ENCODE measurements around the gene SELENOM.

Gene SELENOM

DNA sequence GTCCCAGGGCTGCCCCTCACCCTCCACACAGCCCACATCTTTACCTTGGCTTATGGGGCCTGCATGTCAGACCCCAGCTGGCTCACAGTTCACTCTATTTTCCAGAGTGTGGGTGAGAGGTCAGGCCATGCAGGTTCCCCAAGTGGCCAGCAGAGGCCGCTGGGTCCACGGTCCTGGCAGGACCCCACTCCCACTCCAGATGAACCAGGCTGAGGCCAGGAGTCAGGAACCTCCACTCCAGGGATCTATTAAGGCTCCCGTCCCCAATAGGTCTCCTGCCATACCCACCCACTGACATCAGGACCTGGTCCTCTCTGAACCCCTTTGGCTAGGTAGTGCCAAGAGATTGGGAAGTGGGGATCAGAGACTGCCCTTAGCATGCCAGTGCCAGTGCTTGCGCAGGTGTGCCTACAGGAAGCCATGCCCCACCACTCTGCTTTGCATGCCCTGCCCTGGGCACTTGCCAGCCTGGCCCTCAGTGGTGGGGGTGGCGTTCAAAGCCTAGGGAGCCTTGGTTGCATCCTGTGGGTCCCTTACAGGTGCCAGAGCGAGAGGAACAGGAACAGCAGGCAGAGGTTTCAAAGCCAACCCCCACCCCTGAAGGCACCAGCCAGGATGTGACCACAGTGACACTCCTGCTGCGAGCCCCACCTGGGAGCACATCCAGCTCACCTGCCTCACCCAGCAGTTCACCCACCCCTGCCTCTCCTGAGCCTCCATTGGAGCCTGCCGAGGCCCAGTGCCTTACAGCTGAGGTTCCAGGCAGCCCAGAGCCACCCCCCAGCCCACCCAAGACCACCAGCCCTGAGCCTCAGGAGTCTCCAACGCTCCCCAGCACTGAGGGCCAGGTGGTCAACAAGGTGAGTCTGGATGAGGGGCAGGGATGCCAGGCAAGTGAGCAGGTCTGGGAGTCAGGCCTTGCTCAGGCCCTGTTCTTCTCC lies 17.9 kb downstream of the SELENOM start:
- CTCF ChIA-PET: interaction anchor here (1.4 to 17.2 kb wide), 11 partner anchors 9 to 183 kb away, joined by 3 to 157 read pairs (median 10); partner anchors contain the start of gene SELENOM
- H3K4me3 ChIP-seq (ENCODE audit: low read depth, low read length): no peak overlapping the region
- POLR2A ChIA-PET: interaction anchor here (1.5 kb wide), 1 partner anchor 8 kb away, joined by 3 read pairs; the partner anchor contains the start of gene SMTN
- DNase-seq (ENCODE audit: low read depth, low spot score): no peak
- TF ChIP-seq, protein P1, sequence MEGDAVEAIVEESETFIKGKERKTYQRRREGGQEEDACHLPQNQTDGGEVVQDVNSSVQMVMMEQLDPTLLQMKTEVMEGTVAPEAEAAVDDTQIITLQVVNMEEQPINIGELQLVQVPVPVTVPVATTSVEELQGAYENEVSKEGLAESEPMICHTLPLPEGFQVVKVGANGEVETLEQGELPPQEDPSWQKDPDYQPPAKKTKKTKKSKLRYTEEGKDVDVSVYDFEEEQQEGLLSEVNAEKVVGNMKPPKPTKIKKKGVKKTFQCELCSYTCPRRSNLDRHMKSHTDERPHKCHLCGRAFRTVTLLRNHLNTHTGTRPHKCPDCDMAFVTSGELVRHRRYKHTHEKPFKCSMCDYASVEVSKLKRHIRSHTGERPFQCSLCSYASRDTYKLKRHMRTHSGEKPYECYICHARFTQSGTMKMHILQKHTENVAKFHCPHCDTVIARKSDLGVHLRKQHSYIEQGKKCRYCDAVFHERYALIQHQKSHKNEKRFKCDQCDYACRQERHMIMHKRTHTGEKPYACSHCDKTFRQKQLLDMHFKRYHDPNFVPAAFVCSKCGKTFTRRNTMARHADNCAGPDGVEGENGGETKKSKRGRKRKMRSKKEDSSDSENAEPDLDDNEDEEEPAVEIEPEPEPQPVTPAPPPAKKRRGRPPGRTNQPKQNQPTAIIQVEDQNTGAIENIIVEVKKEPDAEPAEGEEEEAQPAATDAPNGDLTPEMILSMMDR (IDR thresholded peaks at IDR 0.05; ENCODE audit: insufficient read depth, low read length, missing control alignments): peak; percentile 88

DNA sequence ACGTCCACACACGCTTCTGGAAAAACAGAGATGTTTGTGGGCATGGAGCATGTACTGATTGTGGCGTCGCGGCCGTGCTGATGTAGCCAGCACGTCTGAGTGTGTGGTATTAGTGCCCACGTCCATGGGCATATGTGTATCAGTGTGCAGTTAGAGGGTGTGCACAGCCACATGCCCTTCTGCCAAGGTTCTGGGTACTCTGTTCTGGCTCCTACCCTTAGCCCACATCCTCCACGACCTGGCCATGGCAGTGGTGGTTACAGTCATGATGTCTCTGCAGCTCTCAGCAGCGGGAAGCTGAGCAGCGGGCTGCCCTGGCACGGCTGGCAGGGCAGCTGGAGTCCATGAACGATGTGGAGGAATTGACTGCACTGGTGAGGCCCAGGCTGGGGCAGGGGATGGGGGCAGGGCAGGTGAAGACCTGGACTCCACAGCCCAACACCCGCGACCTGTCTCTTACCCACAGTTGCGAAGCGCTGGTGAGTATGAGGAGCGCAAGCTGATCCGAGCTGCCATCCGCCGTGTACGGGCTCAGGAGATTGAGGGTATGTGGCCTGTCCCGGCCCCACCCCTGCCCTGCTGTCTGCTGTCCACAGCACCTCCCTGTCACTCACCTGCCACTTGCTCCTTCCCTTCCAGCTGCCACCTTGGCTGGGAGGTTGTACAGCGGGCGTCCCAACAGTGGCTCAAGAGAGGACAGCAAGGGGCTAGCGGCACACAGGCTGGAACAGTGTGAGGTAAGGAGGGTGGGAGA lies 19.0 kb downstream of the SELENOM start:
- DNase-seq (ENCODE audit: low read depth, low spot score): no peak
- no peak overlapping the region for H3K4me3 ChIP-seq (ENCODE audit: low read depth, low read length)
- TF ChIP-seq, protein P1 (IDR thresholded peaks at IDR 0.05; ENCODE audit: insufficient read depth, low read length, missing control alignments): no peak
- ChIA-PET POLR2A (no interaction called here), CTCF (interaction anchor here (1.1 to 17.2 kb wide), 9 partner anchors 9 to 226 kb away, joined by 3 to 157 read pairs (median 10); partner anchors contain the start of gene SELENOM)

DNA sequence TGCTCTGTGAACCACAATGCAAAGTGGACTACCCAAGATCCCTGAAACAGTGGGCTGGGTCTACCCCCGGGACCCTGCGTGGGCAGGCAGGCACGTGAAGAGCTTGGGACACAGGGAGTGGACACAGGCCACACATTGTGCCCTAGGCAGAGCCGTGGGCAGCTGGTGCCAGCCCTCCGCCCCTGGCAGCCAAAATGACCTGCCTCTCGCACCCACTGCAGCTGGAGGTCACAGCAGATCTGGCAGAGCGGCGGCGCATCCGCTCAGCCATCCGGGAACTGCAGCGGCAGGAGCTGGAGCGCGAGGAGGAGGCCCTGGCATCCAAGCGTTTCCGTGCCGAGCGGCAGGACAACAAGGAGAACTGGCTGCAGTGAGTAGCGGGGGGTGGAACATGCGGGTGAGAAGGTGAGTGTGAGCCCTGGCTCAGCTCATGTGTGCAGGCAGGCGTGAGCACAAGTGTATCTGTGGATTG lies 19.6 kb downstream of the SELENOM start:
- TF ChIP-seq, protein P1 (IDR thresholded peaks at IDR 0.05; ENCODE audit: insufficient read depth, low read length, missing control alignments): no peak
- DNase-seq (ENCODE audit: low read depth, low spot score): no peak
- no peak overlapping the region for H3K4me3 ChIP-seq (ENCODE audit: low read depth, low read length)
- CTCF ChIA-PET: interaction anchor here (1.1 to 17.2 kb wide), 7 partner anchors 9 to 227 kb away, joined by 3 to 157 read pairs (median 15); partner anchors contain the start of gene SELENOM
- POLR2A ChIA-PET: no interaction called here

DNA sequence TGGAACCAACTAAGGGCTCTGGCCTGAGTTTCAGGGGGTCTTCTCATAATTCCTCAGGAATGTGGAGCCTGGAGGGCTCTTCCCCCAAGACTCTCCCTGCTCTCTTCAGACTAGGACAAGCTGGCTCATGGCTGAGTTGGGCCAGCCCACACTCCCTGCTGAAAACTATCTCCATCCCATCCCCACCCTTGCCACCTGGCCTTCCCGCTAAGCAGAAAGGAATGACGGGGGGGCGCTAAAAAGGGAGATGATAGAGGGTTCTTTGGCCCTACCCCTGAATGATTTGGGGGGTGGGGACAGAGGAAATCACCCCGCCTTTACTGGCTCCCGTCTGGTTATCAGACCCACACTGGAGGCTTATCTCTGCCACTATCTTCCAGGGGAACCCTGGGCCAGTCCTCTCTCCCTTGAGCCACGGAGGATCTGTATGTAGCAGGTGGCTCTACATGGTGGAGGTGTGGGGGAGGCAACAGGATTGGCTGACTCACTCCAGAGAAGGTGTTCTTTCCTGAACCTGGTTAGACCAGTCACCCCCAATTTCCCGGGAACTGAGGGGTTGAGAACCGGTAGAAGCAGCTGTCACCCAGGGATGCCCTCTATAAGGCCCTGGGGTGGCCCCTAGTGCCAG lies 20.6 kb downstream of the SELENOM start:
- H3K4me3 ChIP-seq (ENCODE audit: low read depth, low read length): no peak overlapping the region
- POLR2A ChIA-PET: interaction anchor here (3.0 kb wide), 1 partner anchor 19 kb away, joined by 12 read pairs; no protein-coding TSS in a partner anchor
- TF ChIP-seq, protein P1 (IDR thresholded peaks at IDR 0.05; ENCODE audit: insufficient read depth, low read length, missing control alignments): no peak
- CTCF ChIA-PET: interaction anchor here (1.1 to 17.2 kb wide), 9 partner anchors 9 to 228 kb away, joined by 3 to 157 read pairs (median 22); partner anchors contain the start of gene SELENOM
- no peak for DNase-seq (ENCODE audit: low read depth, low spot score)

DNA sequence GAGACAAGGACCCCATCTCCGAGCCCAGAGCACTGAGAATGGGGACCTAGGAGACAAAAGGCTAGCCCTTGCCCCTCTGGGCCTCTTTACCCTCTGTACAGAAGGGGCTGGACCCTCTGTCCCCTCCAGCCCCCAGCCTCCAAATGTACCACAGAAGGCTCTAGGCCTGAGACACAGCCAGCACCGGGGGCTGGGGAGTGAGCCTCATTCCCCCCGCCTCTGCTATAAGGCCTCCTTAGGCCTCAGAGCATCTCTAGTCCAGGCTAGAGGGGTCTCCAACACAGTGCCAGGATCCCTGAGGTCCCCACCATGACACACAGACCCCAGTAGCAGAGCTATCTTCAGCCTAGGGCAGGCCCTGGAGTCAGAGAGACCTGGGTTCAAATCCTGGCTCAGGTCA lies 21.4 kb downstream of the SELENOM start:
- POLR2A ChIA-PET: interaction anchor here (1.5 to 3.1 kb wide), 3 partner anchors 20 to 140 kb away, joined by 4 to 14 read pairs (median 12); partner anchors contain the start of gene SELENOM
- no peak for DNase-seq (ENCODE audit: low read depth, low spot score)
- CTCF ChIA-PET: interaction anchor here (0.9 to 17.2 kb wide), 19 partner anchors 10 to 451 kb away, joined by 3 to 157 read pairs (median 6); partner anchors contain the start of genes MORC2, SELENOM and TUG1
- peak overlapping the region; percentile 88 for H3K4me3 ChIP-seq (ENCODE audit: low read depth, low read length)
- TF ChIP-seq, protein P1 (IDR thresholded peaks at IDR 0.05; ENCODE audit: insufficient read depth, low read length, missing control alignments): no peak

All from AG04449 (cell line).